Myocyte (in vitro differentiated cells): Measurements from ENCODE around the gene RARRES1. TPM values are rescaled to one million over a fixed set of nuclear protein-coding genes. Genes with fewer than 3 reads are reported as not detected.

Source experiments
- DNase-seq: peaks from one replicate; pipeline ENCODE4 v3.0.0-alpha.2; 2012; ENCODE audit warnings: low read depth
- polyA plus RNA-seq: library from polyadenylated mRNA; unstranded; fragments of >200 nt; gene quantifications from one replicate; pipeline ENCODE4 v1.2.1, GENCODE V29; 2012; ENCODE audit warnings: missing spikeins
- total RNA-seq: library from RNA; depleted of rRNA; stranded (reverse); fragments of >200 nt; gene quantifications from 2 replicates; pipeline ENCODE4 v1.2.3, GENCODE V29; 2014

RARRES1 gene
- not detected in 2 replicates for total RNA-seq
- polyA plus RNA-seq, result 0.55 TPM

- no peak for DNase-seq
These were observed at the start of gene RARRES1 for GRCh38 chr3:158731938-158732855. RARRES1 (minus strand) TSS chr3:158732457; CDS start chr3:158732415, 42 bp downstream.

DNA sequence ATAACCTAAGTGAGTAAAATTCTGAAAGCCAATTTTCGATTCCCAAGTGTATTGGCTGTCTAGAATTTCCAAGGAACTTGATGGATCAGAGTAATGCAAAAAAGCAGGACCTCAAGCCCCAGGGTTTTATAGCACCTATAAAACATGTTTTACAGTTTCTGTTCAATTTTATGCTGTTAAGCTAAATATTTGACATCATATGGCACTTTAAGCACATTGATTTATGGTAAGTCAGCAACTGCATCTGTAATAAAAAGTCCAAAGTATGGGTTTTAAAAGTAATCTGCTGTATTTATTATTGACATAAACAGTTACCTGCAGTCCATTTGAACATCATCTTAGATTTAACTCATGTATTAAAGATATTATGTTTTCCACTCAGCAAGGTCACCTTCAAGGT is 49.6 kb upstream of the RARRES1 start:
- DNase-seq, result no peak

DNA sequence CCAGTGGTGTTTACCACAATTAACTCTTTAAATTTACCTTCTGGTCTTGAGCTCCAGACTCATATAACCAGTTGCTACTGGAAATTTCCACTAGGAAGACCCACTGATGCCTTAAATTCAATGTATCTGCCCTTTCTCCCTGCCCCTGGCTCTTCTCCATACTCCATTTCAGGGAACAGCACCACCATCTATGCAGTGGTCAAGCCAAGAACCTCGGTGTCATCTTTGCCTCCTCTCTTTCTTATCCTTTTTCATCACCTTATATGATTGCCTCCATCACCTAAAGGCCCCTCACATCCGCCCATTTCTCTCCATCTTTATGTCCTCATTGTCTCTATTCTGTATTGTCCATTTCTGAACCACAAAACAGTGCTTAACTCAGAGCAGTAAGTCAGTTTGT is 48.9 kb upstream of the RARRES1 start:
- no peak for DNase-seq

DNA sequence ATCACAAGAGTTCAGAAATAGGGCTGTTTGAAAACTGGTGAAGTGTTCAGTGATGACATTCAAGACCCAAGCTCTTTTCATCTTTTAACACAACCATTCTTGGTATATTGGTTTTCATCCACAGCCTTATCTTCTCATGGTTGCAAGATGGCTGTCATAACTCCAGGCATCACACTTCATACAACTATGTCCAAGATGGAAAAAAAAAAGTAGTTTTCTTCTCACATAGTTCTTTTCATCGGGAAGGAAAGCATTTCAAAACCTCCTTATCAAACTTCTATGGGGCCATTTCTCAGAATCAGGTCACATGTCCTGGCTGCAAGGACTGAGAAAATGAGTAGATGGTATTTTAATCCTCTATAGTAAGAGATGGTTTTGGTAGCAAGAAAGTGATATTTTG is 48.5 kb upstream of the RARRES1 start:
- no peak for DNase-seq

DNA sequence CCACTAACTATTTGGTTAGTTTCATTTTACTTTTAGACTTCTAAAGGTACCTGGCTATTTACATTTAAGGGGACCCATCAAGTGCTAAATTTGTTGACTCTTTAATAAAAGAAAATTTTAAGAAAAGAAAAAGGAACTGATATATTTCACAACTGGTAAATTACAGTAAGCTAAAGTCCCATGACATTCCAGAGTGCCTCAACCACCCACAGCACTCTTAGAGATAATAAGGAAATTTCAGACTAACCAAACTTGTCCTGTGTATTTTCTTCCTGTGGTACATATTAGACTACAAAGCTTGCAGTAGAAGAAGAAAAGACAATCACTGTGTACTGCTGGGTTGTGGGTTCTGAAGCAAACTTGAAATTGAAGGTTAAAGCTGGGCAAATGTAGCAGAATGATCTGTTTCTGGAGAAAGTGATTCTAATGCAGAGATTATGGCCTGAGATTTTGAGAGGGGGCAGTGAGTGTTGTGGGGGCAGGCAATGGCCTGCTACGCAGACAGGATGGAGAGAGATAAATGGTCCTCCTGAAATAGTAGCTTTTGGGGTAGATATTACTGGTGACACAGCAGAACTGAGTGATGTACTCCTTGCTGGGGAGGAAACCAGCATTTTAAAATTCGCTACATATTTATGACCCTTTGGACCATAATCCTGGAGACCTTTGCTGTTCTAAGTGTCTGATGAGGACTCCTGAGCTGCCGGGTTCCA is 45.1 kb upstream of the RARRES1 start:
- DNase-seq, result no peak

DNA sequence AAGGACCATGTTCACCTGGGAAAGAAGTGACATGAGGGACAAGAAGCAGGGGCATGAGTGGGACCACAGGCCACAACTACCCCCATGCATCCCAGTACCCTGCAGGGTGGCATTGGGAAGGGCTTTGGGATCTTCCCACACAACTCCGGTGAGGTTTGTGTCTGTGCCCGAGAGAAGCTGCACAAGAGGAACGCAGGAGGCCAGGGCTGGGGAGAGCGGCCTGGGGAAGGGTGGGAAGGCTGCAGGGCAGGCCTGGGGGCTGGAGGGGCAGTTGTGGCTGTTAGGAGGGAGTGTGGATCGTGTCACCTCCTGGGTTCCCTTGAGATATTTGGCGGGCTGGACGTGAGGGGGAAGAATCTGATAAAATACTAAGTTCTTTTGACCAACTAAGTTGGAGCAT is 44.3 kb upstream of the RARRES1 start:
- DNase-seq, result no peak

- DNase-seq, result no peak
These were observed 43.5 kb upstream of the RARRES1 start for GRCh38 chr3:158775426-158776410.

DNA sequence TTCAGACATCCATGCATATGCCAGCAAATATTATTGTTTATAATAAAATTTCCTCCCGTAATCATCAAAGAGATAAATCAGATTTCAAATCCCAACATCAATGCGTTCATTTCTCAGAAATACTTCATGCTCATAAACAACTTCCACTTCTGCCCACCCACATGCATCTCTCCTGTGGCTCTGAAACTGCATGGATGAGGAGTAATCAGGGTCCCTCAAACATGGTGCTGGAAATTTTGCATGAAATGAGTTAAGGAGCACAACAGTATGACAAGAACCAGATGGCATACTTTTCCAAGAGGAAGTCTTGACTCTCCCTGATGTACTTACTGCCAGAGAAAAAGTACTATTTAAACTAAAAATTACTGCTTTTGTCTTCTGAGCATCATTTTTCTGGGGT is 42.7 kb upstream of the RARRES1 start:
- DNase-seq, result no peak

- DNase-seq, result no peak
These were observed 41.9 kb upstream of the RARRES1 start for GRCh38 chr3:158773845-158774830.

DNA sequence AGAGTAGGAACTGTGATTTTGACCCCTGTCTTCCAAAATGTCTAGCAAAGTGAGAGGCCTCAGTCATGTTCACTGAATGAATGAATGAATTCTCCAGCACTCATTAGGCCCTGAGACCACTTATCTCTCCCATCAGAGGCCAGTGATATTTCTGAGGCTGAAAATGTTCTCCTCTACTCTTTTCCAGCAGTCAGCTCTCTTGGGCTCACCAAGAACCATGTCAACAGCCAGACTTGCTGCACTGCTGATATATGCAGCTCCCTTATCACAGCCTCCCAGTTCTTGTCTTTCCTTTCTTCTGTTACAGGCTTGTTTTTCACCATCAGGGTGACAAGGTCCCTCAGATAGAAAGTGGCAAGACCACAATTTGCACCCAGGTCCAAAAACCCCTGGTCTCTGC is 40.9 kb upstream of the RARRES1 start:
- no peak for DNase-seq

DNA sequence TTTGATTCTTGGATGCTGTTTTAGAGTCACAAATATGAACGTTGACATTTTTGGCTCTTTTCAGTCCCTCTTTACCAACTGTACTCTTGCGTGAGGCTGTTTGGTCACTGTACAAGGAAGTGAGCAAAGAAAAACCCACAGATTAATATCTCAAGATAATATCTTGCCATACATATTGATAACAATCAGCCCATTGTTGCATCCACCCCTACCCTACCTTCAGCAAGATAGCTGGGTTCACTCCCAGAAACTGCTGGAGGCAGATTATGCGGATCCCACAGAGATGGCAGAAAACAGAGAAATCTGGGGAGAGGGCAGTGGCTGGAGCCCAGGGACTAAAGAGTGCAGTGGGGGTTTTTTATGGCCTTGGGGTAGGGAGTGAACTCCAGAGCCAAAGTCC is 39.7 kb upstream of the RARRES1 start:
- DNase-seq, result no peak

DNA sequence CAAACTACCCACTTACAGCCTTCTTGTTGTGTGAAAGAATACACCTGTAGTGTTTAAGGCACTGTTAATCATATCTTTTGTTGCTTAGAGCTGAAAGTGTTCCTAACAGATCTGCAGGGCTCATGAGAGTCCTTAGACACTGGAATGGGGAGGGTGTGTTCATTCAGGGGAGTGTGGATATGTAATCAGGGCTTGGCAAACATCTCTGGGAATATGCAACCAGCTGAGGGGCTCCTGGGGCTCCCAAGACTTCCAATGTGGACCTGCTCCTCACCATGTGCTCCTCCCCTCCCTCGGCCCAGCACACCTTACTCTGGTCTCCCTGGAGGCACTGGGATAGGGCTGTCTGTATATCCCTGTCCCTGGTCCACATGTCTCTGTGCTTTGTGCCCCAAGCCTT is 39.3 kb upstream of the RARRES1 start:
- no peak for DNase-seq

DNA sequence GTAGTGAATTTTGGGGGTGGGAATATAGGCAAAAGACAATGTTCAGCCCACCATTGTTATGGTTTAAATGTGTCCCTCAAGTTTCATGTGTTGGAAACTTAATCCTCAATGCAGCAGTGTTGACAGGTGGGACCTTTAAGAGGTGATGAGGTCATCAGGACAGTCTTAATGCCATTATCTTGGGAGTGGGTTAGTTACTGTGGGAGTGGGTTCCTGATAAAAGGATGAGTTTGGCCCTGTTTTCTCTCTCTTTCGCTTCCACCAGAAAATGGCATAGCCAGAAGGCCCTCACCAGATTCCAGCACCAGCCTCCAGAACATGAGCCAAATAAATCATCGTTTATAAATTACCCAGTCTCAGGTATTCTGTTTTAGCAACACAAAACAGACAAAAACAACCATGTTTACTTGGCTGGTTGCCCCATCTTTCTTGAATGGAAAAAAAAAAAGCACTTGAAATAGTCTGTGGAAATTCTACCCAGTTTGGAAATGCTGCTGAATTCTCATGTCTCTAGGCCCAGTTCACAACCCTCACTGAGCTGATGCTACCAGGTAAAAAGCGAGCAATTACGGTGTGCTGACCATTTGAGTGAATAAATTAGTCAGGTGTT is 38.6 kb upstream of the RARRES1 start:
- DNase-seq, result no peak

- peak; percentile 35 for DNase-seq
These were observed 37.9 kb upstream of the RARRES1 start for GRCh38 chr3:158769952-158770740.

- DNase-seq, result no peak
These were observed 37.3 kb upstream of the RARRES1 start for GRCh38 chr3:158769549-158769948.

DNA sequence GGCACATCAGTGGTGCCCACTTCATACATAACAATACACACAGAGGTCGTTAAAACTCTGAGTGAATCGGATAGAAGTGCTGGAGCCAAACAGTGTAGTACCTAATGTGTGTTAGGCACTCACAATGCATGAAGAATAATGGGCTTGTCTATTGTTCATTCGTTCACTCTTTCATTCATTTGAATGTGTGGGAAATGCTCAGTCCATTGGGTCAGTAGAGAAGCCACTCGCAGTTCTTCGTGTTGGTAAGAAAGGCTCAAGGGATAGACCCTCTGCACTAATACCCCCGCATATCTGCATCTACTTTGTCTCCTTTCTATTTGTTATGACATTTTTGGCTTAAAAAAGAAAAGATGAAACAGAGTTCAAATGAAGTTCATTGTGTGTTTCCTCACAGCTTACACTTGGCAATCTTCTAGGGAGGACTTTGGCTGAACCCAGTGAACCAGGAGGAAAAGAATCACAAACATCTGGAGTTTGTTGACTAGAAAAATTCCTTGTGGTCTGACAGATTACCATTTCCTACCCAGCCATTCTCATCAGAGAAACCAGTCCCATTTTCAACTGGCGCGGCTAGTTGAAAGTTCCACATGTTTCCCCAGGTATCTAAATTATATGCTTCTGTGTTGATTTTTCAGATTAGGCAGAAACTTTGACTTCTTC is 36.8 kb upstream of the RARRES1 start:
- DNase-seq, result peak; percentile 89

DNA sequence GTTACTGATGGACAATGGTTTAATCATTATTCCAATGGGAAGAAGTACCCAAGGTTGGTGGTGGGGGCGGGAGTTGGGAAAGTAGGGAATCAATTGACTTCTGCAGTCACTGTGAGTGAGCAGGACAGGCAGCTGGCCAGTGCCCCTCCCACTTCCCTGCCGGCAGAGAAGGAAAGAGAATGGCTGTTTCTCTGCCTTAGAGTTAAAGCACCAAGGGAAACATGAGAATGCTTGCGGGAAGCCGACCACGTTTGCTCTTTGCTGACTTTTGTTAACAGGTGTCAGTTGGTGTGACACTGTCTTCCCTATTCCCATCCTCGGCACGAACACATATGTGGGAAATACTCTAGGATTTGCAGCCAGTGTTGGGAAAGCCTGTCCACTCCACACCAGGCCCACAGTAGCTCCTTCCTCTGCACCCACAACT is 36.1 kb upstream of the RARRES1 start:
- DNase-seq, result peak; percentile 98

DNA sequence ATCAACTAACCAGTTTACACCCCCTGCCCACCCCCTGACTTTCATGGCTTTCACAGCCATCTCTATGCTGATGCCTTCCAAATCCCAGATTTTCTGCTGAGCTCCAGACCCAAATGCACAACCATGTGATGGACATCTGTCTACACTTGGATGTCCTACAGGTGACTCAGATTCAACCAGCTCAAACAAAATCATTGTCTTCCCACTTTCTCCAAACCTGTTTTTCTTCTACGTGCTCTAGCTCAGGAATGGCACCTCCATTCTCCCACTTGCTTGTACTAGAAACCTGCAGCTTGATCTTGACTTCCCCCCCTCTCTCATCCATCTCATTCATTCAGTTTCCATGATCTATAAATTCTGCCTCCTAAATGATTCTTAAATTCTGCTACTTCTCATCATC is 34.1 kb upstream of the RARRES1 start:
- no peak for DNase-seq
